K562 (cell line): Measurements from ENCODE around the gene ZNF24. TPM values are rescaled to one million over a fixed set of nuclear protein-coding genes. Genes with fewer than 3 reads are reported as not detected.

Source experiments
- ARHGAP35 ChIP-seq: fragments of 450-650 bp; IDR thresholded peaks from 2 replicates; pipeline ENCODE4 v1.6.1; 2018; ENCODE audit not compliant: partially characterized antibody
- FOXO4 ChIP-seq: fragments of 450-650 bp; formaldehyde crosslinking; IDR thresholded peaks from 2 replicates; pipeline ENCODE4 v1.4.0; 2020; ENCODE audit warnings: mild to moderate bottlenecking, moderate library complexity
- KLF10 ChIP-seq: fragments of 250-450 bp; sonication (Bioruptor Pico); IDR thresholded peaks from 2 replicates; pipeline ENCODE4 v1.6.1; 2021; ENCODE audit warnings: matching md5 sums
- MCM5 ChIP-seq: fragments of 450-650 bp; IDR thresholded peaks from 2 replicates; pipeline ENCODE4 v1.6.1; 2016; ENCODE audit warnings: low read depth
- MEIS2 ChIP-seq: fragments of 450-650 bp; IDR thresholded peaks from 2 replicates; pipeline ENCODE4 v1.6.1; 2014; ENCODE audit warnings: mild to moderate bottlenecking; ENCODE audit not compliant: partially characterized antibody
- NCOA4 ChIP-seq: fragments of 450-650 bp; IDR thresholded peaks from 2 replicates; pipeline ENCODE4 v1.6.1; 2018; ENCODE audit warnings: mild to moderate bottlenecking; ENCODE audit not compliant: partially characterized antibody
- NEUROD1 ChIP-seq: fragments of 150-350 bp; IDR thresholded peaks from 2 replicates; pipeline ENCODE4 v1.6.1; 2014; ENCODE audit warnings: borderline replicate concordance, low read length, low read depth; ENCODE audit not compliant: partially characterized antibody
- PHTF2 ChIP-seq: fragments of 250-450 bp; sonication (Bioruptor Pico); IDR thresholded peaks from 2 replicates; pipeline ENCODE4 v1.5.0; 2021; ENCODE audit warnings: mild to moderate bottlenecking
- RFX1 ChIP-seq: fragments of 450-650 bp; IDR thresholded peaks from 2 replicates; pipeline ENCODE4 v1.6.1; 2016; ENCODE audit warnings: mild to moderate bottlenecking, moderate library complexity
- SRSF9 ChIP-seq: fragments of 200-400 bp; formaldehyde crosslinking; IDR thresholded peaks from 2 replicates; pipeline ENCODE4 v1.6.1; 2017; ENCODE audit warnings: low read depth, low read length, borderline replicate concordance
- ZNF407 ChIP-seq: fragments of 450-650 bp; IDR thresholded peaks from 2 replicates; pipeline ENCODE4 v1.6.1; 2016; ENCODE audit warnings: low read depth
- polyA plus RNA-seq, 8 experiments: library from polyadenylated mRNA; depleted of rRNA in 4 of 8; stranded (reverse) in 5 of 8; unstranded in 3 of 8; fragments of >200 nt; fragmentation: Nextera tagmentation in 2 of 8; fragmentation: Illumina TruSeq in 1 of 8; extraction: Ambion mirVana in 2 of 8; extraction: Trizol in 1 of 8; gene quantifications; 2 replicates each; pipeline versions ENCODE4 v1.2.1 to v1.2.3, GENCODE V29; 2011 to 2014; ENCODE audit warnings: inconsistent platforms in 1 of 8, missing spikeins in 1 of 8
- total RNA-seq, 7 experiments: library from RNA; depleted of rRNA in 6 of 7; stranded (reverse); fragments of >200 nt in 6 of 7; fragmentation: Illumina TruSeq in 2 of 7; extraction: Trizol in 2 of 7; gene quantifications; 2 replicates each; pipeline versions ENCODE4 v1.2.1 to v1.2.3, GENCODE V29; 2011 to 2021; ENCODE audit warnings: low replicate concordance in 1 of 7
- TF ChIP-seq, protein P1 (sequence below): sonication (generic); formaldehyde crosslinking; IDR thresholded peaks from 2 replicates; pipeline ENCODE4 v1.8.1; 2023; ENCODE audit warnings: mild to moderate bottlenecking, missing genetic modification reagents
- TF ChIP-seq, protein P2 (sequence below): IDR thresholded peaks from 2 replicates; pipeline ENCODE4 v1.6.1; 2011; ENCODE audit warnings: borderline replicate concordance, low read depth, mild to moderate bottlenecking, moderate library complexity, low read length; ENCODE audit not compliant: insufficient read depth, poor library complexity, severe bottlenecking

The ZNF24 gene
- total and polyA plus RNA-seq, 9 of the 15 experiments (the other 6 are each of a cell fraction or from before 2014, with no cell fraction given) = 35.7 to 72.8 (median 54.1) TPM

- TF ChIP-seq, protein P1, sequence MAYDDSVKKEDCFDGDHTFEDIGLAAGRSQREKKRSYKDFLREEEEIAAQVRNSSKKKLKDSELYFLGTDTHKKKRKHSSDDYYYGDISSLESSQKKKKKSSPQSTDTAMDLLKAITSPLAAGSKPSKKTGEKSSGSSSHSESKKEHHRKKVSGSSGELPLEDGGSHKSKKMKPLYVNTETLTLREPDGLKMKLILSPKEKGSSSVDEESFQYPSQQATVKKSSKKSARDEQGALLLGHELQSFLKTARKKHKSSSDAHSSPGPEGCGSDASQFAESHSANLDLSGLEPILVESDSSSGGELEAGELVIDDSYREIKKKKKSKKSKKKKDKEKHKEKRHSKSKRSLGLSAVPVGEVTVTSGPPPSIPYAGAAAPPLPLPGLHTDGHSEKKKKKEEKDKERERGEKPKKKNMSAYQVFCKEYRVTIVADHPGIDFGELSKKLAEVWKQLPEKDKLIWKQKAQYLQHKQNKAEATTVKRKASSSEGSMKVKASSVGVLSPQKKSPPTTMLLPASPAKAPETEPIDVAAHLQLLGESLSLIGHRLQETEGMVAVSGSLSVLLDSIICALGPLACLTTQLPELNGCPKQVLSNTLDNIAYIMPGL (CRISPR knock-in tag) = 0 out of 2 replicates have a peak, but pooled peaks have one; percentile 47
- TF ChIP-seq PHTF2 = peak; percentile 71; the same call in 1 of the 2 replicates
- no peak; the same call in 1 of the 2 replicates for TF ChIP-seq FOXO4 (CRISPR knock-in tag)
- TF ChIP-seq, protein P2, sequence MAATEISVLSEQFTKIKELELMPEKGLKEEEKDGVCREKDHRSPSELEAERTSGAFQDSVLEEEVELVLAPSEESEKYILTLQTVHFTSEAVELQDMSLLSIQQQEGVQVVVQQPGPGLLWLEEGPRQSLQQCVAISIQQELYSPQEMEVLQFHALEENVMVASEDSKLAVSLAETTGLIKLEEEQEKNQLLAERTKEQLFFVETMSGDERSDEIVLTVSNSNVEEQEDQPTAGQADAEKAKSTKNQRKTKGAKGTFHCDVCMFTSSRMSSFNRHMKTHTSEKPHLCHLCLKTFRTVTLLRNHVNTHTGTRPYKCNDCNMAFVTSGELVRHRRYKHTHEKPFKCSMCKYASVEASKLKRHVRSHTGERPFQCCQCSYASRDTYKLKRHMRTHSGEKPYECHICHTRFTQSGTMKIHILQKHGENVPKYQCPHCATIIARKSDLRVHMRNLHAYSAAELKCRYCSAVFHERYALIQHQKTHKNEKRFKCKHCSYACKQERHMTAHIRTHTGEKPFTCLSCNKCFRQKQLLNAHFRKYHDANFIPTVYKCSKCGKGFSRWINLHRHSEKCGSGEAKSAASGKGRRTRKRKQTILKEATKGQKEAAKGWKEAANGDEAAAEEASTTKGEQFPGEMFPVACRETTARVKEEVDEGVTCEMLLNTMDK = no peak
- TF ChIP-seq ZNF407 = no peak
- TF ChIP-seq RFX1 = peak; percentile 97
- no peak for TF ChIP-seq KLF10 (CRISPR knock-in tag)
- TF ChIP-seq SRSF9 = no peak
- no peak for TF ChIP-seq NEUROD1
- peak; percentile 24 for TF ChIP-seq MEIS2
- TF ChIP-seq ARHGAP35 = no peak
- no peak for TF ChIP-seq NCOA4
- no peak for TF ChIP-seq MCM5
Observed at GRCh38 chr18:35343936-35344735, at the start of gene ZNF24 (continued).
